SK-N-SH (cell line): ENCODE measurements around the gene DNAH14.

ENCODE experiments used
- CHD2 ChIP-seq: fragments of 150-350 bp; IDR thresholded peaks from 2 replicates; pipeline ENCODE4 v1.6.1; 2018; ENCODE audit warnings: low read length; ENCODE audit not compliant: partially characterized antibody
- EP300 ChIP-seq, 2 experiments: IDR thresholded peaks; 2 replicates each; pipeline versions ENCODE4 v1.4.0 to v1.6.1; 2012; ENCODE audit warnings: borderline replicate concordance in 1 of 2, low read depth in 1 of 2, low read length in 1 of 2
- EZH2phosphoT487 ChIP-seq: fragments of 200-600 bp; sonication (generic); IDR thresholded peaks from 2 replicates; pipeline ENCODE4 v1.6.1; 2017; ENCODE audit warnings: low read depth, mixed run types, mild to moderate bottlenecking, antibody characterized with exemption, moderate library complexity, borderline replicate concordance
- JUND ChIP-seq: IDR thresholded peaks from 2 replicates; pipeline ENCODE4 v1.4.0; 2012
- POLR2AphosphoS5 ChIP-seq: IDR thresholded peaks from 2 replicates; pipeline ENCODE4 v1.6.1; 2012; ENCODE audit warnings: low read depth, low read length
- REST ChIP-seq: IDR thresholded peaks from 2 replicates; pipeline ENCODE4 v1.6.1; 2012; ENCODE audit warnings: mild to moderate bottlenecking, low read depth, low read length, moderate library complexity
- SMC3 ChIP-seq: IDR thresholded peaks from 2 replicates; pipeline ENCODE4 v1.6.1; 2012; ENCODE audit warnings: low read depth, low read length, improper control_type of control experiment
- TEAD4 ChIP-seq: IDR thresholded peaks from 2 replicates; pipeline ENCODE4 v1.4.0; 2012; ENCODE audit warnings: mild to moderate bottlenecking, borderline replicate concordance; ENCODE audit not compliant: insufficient read depth
- TF ChIP-seq, protein P1 (sequence below): fragments of 150-350 bp; IDR thresholded peaks from 2 replicates; pipeline ENCODE4 v1.6.1; 2017; ENCODE audit warnings: antibody characterized with exemption, low read length, low read depth, borderline replicate concordance
- TF ChIP-seq, protein P2 (sequence below): fragments of 200-600 bp; sonication (generic); IDR thresholded peaks from 2 replicates; pipeline ENCODE4 v1.6.1; 2017; ENCODE audit warnings: antibody characterized with exemption, mild to moderate bottlenecking, moderate library complexity

DNA sequence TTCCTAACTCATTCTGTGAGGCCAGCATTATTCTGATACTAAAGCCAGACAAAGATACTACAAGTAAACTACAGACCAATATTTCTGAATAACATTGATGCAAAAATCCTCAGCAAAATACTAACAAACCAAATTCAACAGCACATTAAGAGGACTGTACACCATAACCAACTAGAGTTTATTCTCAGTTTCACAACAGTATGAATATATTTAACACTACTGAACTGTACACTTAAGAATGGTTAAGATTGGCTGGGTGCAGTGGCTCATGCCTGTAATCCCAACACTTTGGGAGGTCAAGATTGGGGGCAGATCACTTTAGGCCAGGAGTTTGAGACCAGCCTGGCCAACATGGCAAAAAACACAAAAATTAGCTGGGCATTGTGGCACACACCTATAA lies 421.4 kb downstream of the DNAH14 start:
- TF ChIP-seq, protein P1, sequence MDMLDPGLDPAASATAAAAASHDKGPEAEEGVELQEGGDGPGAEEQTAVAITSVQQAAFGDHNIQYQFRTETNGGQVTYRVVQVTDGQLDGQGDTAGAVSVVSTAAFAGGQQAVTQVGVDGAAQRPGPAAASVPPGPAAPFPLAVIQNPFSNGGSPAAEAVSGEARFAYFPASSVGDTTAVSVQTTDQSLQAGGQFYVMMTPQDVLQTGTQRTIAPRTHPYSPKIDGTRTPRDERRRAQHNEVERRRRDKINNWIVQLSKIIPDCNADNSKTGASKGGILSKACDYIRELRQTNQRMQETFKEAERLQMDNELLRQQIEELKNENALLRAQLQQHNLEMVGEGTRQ: no peak
- TF ChIP-seq EZH2phosphoT487: no peak
- TF ChIP-seq POLR2AphosphoS5: no peak
- no peak for TF ChIP-seq SMC3
- TF ChIP-seq, protein P2, sequence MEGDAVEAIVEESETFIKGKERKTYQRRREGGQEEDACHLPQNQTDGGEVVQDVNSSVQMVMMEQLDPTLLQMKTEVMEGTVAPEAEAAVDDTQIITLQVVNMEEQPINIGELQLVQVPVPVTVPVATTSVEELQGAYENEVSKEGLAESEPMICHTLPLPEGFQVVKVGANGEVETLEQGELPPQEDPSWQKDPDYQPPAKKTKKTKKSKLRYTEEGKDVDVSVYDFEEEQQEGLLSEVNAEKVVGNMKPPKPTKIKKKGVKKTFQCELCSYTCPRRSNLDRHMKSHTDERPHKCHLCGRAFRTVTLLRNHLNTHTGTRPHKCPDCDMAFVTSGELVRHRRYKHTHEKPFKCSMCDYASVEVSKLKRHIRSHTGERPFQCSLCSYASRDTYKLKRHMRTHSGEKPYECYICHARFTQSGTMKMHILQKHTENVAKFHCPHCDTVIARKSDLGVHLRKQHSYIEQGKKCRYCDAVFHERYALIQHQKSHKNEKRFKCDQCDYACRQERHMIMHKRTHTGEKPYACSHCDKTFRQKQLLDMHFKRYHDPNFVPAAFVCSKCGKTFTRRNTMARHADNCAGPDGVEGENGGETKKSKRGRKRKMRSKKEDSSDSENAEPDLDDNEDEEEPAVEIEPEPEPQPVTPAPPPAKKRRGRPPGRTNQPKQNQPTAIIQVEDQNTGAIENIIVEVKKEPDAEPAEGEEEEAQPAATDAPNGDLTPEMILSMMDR: no peak
- no peak for TF ChIP-seq EP300 (IDR thresholded peaks at IDR 0.05; ENCODE audit: borderline replicate concordance in 1 of 2, low read depth in 1 of 2, low read length in 1 of 2)
- TF ChIP-seq TEAD4: no peak
- TF ChIP-seq REST: no peak
- TF ChIP-seq CHD2: no peak
- no peak for TF ChIP-seq JUND
